Measurements from ENCODE around the gene COMTD1. TPM values are rescaled to one million over a fixed set of nuclear protein-coding genes. Genes with fewer than 3 reads are reported as not detected.
"Not testable (repeated sequence)": the region's sequence is repeated elsewhere in the genome, so short reads cannot be mapped to it uniquely, and the experiment has no call there.

COMTD1 gene
- total RNA-seq, 2 donors from 2014 or later = 62.6 to 117 TPM

GRCh38 chr10:75228278-75228677 lies 7.5 kb downstream of the COMTD1 start:
- H3K27ac ChIP-seq = no peak overlapping the region
- H3K4me3 ChIP-seq = no peak overlapping the region
- no peaks in the 10 kb centered on the region for H3K9me3 ChIP-seq
- H3K4me1 ChIP-seq = peaks cover 9% of the 10 kb centered on the region
- H3K9ac ChIP-seq (ENCODE audit: low read depth in 2 of 2, low read length in 2 of 2) = no peak overlapping the region
- intact Hi-C loops (cut with DNase I) = no loop called here
- no peak for TF ChIP-seq CTCF (IDR thresholded peaks at IDR 0.05)
- H3K27me3 ChIP-seq = no peaks in the 10 kb centered on the region
- H3K36me3 ChIP-seq = peaks cover 11% of the 10 kb centered on the region
- no peak for DNase-seq

GRCh38 chr10:75226656-75227055 lies 9.1 kb downstream of the COMTD1 start:
- Histone ChIP-seq H3K4me3 (no peak overlapping the region), H3K9ac (ENCODE audit: low read depth in 2 of 2, low read length in 2 of 2) (no peak overlapping the region), H3K36me3 (peaks cover 20% of the 10 kb centered on the region), H3K27ac (no peak overlapping the region), H3K4me1 (peaks cover 9% of the 10 kb centered on the region), H3K27me3 (no peaks in the 10 kb centered on the region), H3K9me3 (no peaks in the 10 kb centered on the region)
- intact Hi-C loops (cut with DNase I) = no loop called here
- DNase-seq = no peak
- TF ChIP-seq CTCF (IDR thresholded peaks at IDR 0.05) = no peak

GRCh38 chr10:75226095-75226494 lies 9.7 kb downstream of the COMTD1 start:
- H3K27ac ChIP-seq = peak overlapping the region; percentile 34
- TF ChIP-seq CTCF (IDR thresholded peaks at IDR 0.05) = no peak
- intact Hi-C loops (cut with DNase I) = no loop called here
- no peaks in the 10 kb centered on the region for H3K27me3 ChIP-seq
- H3K9me3 ChIP-seq = no peaks in the 10 kb centered on the region
- H3K4me1 ChIP-seq = peaks cover 9% of the 10 kb centered on the region
- peaks cover 23% of the 10 kb centered on the region for H3K36me3 ChIP-seq
- no peak for DNase-seq
- H3K9ac ChIP-seq (ENCODE audit: low read depth in 2 of 2, low read length in 2 of 2) = no peak overlapping the region
- H3K4me3 ChIP-seq = no peak overlapping the region

- no peak for TF ChIP-seq CTCF (IDR thresholded peaks at IDR 0.05)
- Histone ChIP-seq H3K9me3 (no peaks in the 10 kb centered on the region), H3K4me1 (peaks cover 9% of the 10 kb centered on the region), H3K27ac (no peak overlapping the region), H3K36me3 (peaks cover 42% of the 10 kb centered on the region), H3K9ac (ENCODE audit: low read depth in 2 of 2, low read length in 2 of 2) (no peak overlapping the region), H3K27me3 (no peaks in the 10 kb centered on the region), H3K4me3 (no peak overlapping the region)
- intact Hi-C loops (cut with DNase I) = no loop called here
- DNase-seq = no peak
These were observed 12.2 kb downstream of the COMTD1 start for GRCh38 chr10:75223507-75223906.

- H3K27me3 ChIP-seq; DNase-seq; intact Hi-C loops (cut with DNase I); H3K9ac ChIP-seq (ENCODE audit: low read depth in 2 of 2, low read length in 2 of 2); H3K4me3 ChIP-seq; H3K9me3 ChIP-seq; H3K27ac ChIP-seq; H3K4me1 ChIP-seq: not testable (repeated sequence)
- H3K36me3 ChIP-seq = peaks cover 57% of the 10 kb centered on the region
These were observed 14.3 kb downstream of the COMTD1 start for GRCh38 chr10:75221492-75221891.

GRCh38 chr10:75220274-75220673 lies 15.5 kb downstream of the COMTD1 start:
- no peak for DNase-seq
- no peak overlapping the region for H3K27ac ChIP-seq
- H3K9ac ChIP-seq (ENCODE audit: low read depth in 2 of 2, low read length in 2 of 2) = no peak overlapping the region

More at GRCh38 chr10:75220274-75220673, 15.5 kb downstream of the COMTD1 start:
- peaks cover under 1% of the 10 kb centered on the region for H3K4me1 ChIP-seq
- H3K4me3 ChIP-seq = no peak overlapping the region
- no peak for TF ChIP-seq CTCF (IDR thresholded peaks at IDR 0.05)
- H3K9me3 ChIP-seq = no peaks in the 10 kb centered on the region
- intact Hi-C loops (cut with DNase I) = no loop called here
- H3K27me3 ChIP-seq = no peaks in the 10 kb centered on the region
- H3K36me3 ChIP-seq = peaks cover 68% of the 10 kb centered on the region

All from colonic mucosa (tissue), 4 donors.